Right lobe of liver (tissue), 4 donors: ENCODE results near the gene CHCHD1.

Experiments
- CTCF ChIP-seq, 4 donors: fragments of 200-600 bp in 3 of 4; fragments of 450-650 bp in 1 of 4; IDR thresholded peaks; one replicate each; pipeline versions ENCODE4 v1.5.1 to v1.8.0; 2016 to 2022; ENCODE audit warnings: antibody characterized with exemption in 4 of 4, mild to moderate bottlenecking in 2 of 4
- POLR2A ChIP-seq: fragments of 450-650 bp; IDR thresholded peaks from one replicate; pipeline ENCODE4 v1.6.1; 2017; ENCODE audit warnings: antibody characterized with exemption, mild to moderate bottlenecking
- donor health status: DM: no; HTN: no; CAD: no.
- donor health status: DM: no; HTN: no; CAD: no.
- donor health status: DM: no; HTN: yes; CAD: no.

GRCh38 chr10:73793456-73793855 lies 11.6 kb downstream of the CHCHD1 start:
- no peak for TF ChIP-seq CTCF (IDR thresholded peaks at IDR 0.05)
- no peak for TF ChIP-seq POLR2A
